ENCODE measurements around the gene COPG2. TPM values are rescaled to one million over a fixed set of nuclear protein-coding genes. Genes with fewer than 3 reads are reported as not detected.

Gene COPG2
- total and polyA plus RNA-seq, 2 of the 8 experiments (the other 6 are each of a cell fraction or from before 2014, with no cell fraction given) = 50.3 to 53.1 TPM

GRCh38 chr7:130554481-130554880, 114.1 kb downstream of the COPG2 start (continued):
- TF ChIP-seq CHD7 (IDR thresholded peaks at IDR 0.05; ENCODE audit: insufficient replicate concordance, low read length) = no peak
- TF ChIP-seq ASH2L (IDR thresholded peaks at IDR 0.05; ENCODE audit: low read length) = no peak
- no peak for TF ChIP-seq SUZ12 (IDR thresholded peaks at IDR 0.05; ENCODE audit: low read length)
- TF ChIP-seq BCL11A (IDR thresholded peaks at IDR 0.05; ENCODE audit: low read depth in 2 of 2, low read length in 2 of 2) = no peak
- TF ChIP-seq GABPA (IDR thresholded peaks at IDR 0.05; ENCODE audit: borderline replicate concordance, insufficient read depth, low read length) = no peak

Measured in H1 (cell line).